ENCODE data around the gene ADISSP. TPM values are rescaled to one million over a fixed set of nuclear protein-coding genes. Genes with fewer than 3 reads are reported as not detected.

The ADISSP gene
- total RNA-seq, 1 donor from 2014 or later: 23.5 TPM

DNA sequence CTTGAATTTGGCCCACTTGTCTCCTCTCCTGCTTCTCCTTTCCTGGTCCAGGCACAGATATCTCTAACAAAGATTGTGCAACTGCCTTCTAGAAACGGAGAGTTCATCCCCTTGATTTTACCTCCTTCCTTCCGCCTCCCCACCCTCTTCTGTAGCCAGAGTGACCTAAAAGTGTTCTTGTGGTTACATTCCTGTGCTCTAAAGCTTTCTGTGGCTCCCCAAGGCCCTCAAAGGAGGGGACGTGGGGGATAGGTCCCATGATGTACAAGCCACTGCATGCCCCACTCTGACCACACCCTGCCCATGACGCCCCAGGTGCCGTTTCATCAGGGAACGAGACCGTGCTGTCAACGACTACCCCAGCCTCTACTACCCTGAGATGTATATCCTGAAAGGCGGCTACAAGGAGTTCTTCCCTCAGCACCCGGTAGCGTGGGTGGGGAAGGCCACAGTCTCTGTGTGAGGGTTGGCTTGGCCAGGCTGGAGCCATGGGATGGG lies 36.8 kb upstream of the ADISSP start:
- peak; percentile 80 for DNase-seq (ENCODE audit: low spot score)
- Mint-ChIP-seq H3K4me3 (ENCODE audit: unreplicated experiment) (no peak overlapping the region), H3K27ac (ENCODE audit: unreplicated experiment) (peak overlapping the region; percentile 79), H3K27me3 (ENCODE audit: low read depth) (no peaks in the 10 kb centered on the region), H3K36me3 (ENCODE audit: low read depth) (peaks cover 35% of the 10 kb centered on the region), H3K9me3 (ENCODE audit: low read depth) (peaks cover 2% of the 10 kb centered on the region), H3K4me1 (ENCODE audit: low read depth) (peaks cover 58% of the 10 kb centered on the region)
- TF ChIP-seq, protein P1, sequence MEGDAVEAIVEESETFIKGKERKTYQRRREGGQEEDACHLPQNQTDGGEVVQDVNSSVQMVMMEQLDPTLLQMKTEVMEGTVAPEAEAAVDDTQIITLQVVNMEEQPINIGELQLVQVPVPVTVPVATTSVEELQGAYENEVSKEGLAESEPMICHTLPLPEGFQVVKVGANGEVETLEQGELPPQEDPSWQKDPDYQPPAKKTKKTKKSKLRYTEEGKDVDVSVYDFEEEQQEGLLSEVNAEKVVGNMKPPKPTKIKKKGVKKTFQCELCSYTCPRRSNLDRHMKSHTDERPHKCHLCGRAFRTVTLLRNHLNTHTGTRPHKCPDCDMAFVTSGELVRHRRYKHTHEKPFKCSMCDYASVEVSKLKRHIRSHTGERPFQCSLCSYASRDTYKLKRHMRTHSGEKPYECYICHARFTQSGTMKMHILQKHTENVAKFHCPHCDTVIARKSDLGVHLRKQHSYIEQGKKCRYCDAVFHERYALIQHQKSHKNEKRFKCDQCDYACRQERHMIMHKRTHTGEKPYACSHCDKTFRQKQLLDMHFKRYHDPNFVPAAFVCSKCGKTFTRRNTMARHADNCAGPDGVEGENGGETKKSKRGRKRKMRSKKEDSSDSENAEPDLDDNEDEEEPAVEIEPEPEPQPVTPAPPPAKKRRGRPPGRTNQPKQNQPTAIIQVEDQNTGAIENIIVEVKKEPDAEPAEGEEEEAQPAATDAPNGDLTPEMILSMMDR (IDR thresholded peaks at IDR 0.05): no peak

DNA sequence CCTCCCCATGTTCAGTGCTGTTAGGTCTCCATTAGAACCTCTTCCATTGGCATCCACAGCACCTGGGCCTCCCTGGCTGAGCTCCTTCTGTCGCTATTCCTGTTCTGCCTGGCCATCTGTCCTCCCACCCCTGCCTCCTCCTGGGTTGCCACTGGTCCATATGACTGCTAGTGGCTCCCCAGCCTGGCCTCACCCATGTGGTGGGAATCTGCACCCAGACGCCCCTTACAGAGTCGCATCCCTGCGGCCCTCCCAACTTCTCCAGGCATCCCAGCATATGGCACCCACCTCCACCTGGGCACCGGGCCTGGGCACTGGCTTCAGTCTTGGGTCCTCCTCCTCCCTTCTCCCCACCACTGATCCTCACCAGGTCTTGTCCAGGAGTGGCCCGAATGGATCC lies 36.3 kb upstream of the ADISSP start:
- TF ChIP-seq, protein P1 (IDR thresholded peaks at IDR 0.05): no peak
- no peaks in the 10 kb centered on the region for H3K27me3 Mint-ChIP-seq (ENCODE audit: low read depth)
- H3K4me1 Mint-ChIP-seq (ENCODE audit: low read depth): peaks cover 62% of the 10 kb centered on the region
- H3K27ac Mint-ChIP-seq (ENCODE audit: unreplicated experiment): no peak overlapping the region
- DNase-seq (ENCODE audit: low spot score): peak; percentile 81
- H3K9me3 Mint-ChIP-seq (ENCODE audit: low read depth): peaks cover 2% of the 10 kb centered on the region
- H3K36me3 Mint-ChIP-seq (ENCODE audit: low read depth): peaks cover 35% of the 10 kb centered on the region
- no peak overlapping the region for H3K4me3 Mint-ChIP-seq (ENCODE audit: unreplicated experiment)

DNA sequence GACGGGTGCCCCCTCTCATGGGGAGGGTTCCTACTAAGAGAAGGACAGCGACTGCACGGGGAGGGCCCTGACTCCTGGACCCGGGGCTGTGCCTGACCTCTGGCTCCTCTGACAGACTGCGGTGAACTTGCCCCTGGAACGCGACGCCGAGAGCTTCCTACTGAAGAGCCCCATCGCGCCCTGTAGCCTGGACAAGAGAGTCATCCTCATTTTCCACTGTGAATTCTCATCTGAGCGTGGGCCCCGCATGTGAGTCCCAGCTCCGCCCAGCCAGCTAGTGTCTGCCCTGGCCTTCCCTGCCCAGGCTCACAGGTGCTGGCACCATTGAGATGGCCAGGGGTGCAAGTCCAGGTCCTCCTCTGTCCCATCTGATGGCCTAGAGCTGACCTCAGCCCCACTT lies 35.7 kb upstream of the ADISSP start:
- no peak for DNase-seq (ENCODE audit: low spot score)
- peaks cover 2% of the 10 kb centered on the region for H3K9me3 Mint-ChIP-seq (ENCODE audit: low read depth)
- TF ChIP-seq, protein P1 (IDR thresholded peaks at IDR 0.05): no peak
- peaks cover 37% of the 10 kb centered on the region for H3K36me3 Mint-ChIP-seq (ENCODE audit: low read depth)
- H3K4me3 Mint-ChIP-seq (ENCODE audit: unreplicated experiment): no peak overlapping the region
- peaks cover 65% of the 10 kb centered on the region for H3K4me1 Mint-ChIP-seq (ENCODE audit: low read depth)
- no peaks in the 10 kb centered on the region for H3K27me3 Mint-ChIP-seq (ENCODE audit: low read depth)
- H3K27ac Mint-ChIP-seq (ENCODE audit: unreplicated experiment): peak overlapping the region; percentile 32

DNA sequence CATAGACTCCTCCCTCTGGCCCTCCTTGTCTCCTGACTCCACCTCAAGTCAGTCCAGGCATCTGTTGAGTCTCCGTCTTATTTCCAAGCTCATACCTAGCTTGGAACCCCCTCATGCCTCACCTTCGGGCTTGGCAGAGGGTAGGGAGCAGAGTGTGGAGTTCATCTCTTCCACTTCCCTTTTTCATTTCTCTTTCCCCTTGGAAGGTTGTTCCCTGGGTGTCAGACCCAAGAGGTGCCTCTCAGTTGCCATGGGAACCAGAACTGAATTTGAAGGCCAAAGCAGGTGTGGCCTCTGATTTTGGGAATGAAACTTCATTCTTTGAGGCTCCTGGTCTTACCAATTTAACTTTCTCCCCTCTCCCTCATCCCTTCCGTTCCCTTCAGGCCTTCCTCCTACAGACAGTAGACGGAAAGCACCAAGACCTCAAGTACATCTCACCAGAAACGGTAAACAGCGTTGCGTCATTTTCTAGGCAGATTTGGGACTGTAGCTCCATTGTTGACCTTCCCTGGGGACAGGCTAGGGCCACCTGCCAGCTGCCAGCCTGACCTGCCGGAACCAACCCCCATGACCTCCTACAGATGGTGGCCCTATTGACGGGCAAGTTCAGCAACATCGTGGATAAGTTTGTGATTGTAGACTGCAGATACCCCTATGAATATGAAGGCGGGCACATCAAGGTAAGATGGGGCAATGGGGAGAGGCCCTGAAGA lies 35.1 kb upstream of the ADISSP start:
- no peak for DNase-seq (ENCODE audit: low spot score)
- Mint-ChIP-seq H3K4me3 (ENCODE audit: unreplicated experiment) (no peak overlapping the region), H3K4me1 (ENCODE audit: low read depth) (peaks cover 65% of the 10 kb centered on the region), H3K9me3 (ENCODE audit: low read depth) (no peaks in the 10 kb centered on the region), H3K27ac (ENCODE audit: unreplicated experiment) (peak overlapping the region; percentile 72), H3K36me3 (ENCODE audit: low read depth) (peaks cover 38% of the 10 kb centered on the region), H3K27me3 (ENCODE audit: low read depth) (no peaks in the 10 kb centered on the region)
- TF ChIP-seq, protein P1 (IDR thresholded peaks at IDR 0.05): no peak

DNA sequence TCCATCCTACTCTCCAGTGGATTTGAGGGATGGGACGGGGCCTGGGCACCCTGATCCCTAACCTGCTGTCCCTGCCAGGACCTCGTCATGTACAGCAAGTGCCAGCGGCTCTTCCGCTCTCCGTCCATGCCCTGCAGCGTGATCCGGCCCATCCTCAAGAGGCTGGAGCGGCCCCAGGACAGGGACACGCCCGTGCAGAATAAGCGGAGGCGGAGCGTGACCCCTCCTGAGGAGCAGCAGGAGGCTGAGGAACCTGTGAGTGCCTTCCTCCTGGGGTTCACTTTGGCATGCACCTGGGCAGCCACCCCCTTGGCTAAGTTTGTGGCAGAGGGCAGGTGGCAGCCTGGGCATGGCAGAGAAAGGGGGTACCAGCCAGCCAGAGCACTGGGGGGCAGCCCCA lies 34.3 kb upstream of the ADISSP start:
- no peak overlapping the region for H3K27ac Mint-ChIP-seq (ENCODE audit: unreplicated experiment)
- TF ChIP-seq, protein P1 (IDR thresholded peaks at IDR 0.05): no peak
- peaks cover 65% of the 10 kb centered on the region for H3K4me1 Mint-ChIP-seq (ENCODE audit: low read depth)
- H3K4me3 Mint-ChIP-seq (ENCODE audit: unreplicated experiment): no peak overlapping the region
- DNase-seq (ENCODE audit: low spot score): peak; percentile 90
- no peaks in the 10 kb centered on the region for H3K27me3 Mint-ChIP-seq (ENCODE audit: low read depth)
- H3K36me3 Mint-ChIP-seq (ENCODE audit: low read depth): peaks cover 40% of the 10 kb centered on the region
- no peaks in the 10 kb centered on the region for H3K9me3 Mint-ChIP-seq (ENCODE audit: low read depth)
